ENCODE results near the gene TIMM13.

GRCh38 chr19:2451138-2451537, 23.8 kb upstream of the TIMM13 start:
- TF ChIP-seq CTCF (IDR thresholded peaks at IDR 0.05) (no peak), EZH2 (IDR thresholded peaks at IDR 0.05) (no peak)
